GM23248 (cell line): ENCODE results near the gene AFAP1. TPM values are rescaled to one million over a fixed set of nuclear protein-coding genes. Genes with fewer than 3 reads are reported as not detected.

Experiments used
- DNase-seq: peaks from one replicate; pipeline ENCODE4 v3.0.0-alpha.2; 2015
- H2AFZ ChIP-seq: fragments of 200-600 bp; sonication (generic); 2 replicates; pipeline ENCODE4 v1.6.1; 2016; ENCODE audit warnings: antibody characterized with exemption
- H3F3A ChIP-seq: fragments of 200-600 bp; sonication (generic); 2 replicates; pipeline ENCODE4 v1.6.1; 2016; ENCODE audit warnings: mild to moderate bottlenecking, antibody characterized with exemption, mixed run types; ENCODE audit not compliant: insufficient read depth
- H3K27ac ChIP-seq: fragments of 200-600 bp; sonication (generic); 2 replicates; pipeline ENCODE4 v1.5.1; 2016; ENCODE audit warnings: mild to moderate bottlenecking
- H3K27me3 ChIP-seq: fragments of 200-600 bp; sonication (generic); replicated peaks from 2 replicates; pipeline ENCODE4 v1.6.1; 2016; ENCODE audit warnings: mild to moderate bottlenecking; ENCODE audit not compliant: insufficient read depth
- H3K36me3 ChIP-seq: fragments of 200-600 bp; sonication (generic); 2 replicates; pipeline ENCODE4 v1.6.1; 2016; ENCODE audit warnings: low read depth, mild to moderate bottlenecking
- H3K4me1 ChIP-seq: fragments of 200-600 bp; sonication (generic); 2 replicates; pipeline ENCODE4 v1.6.1; 2016; ENCODE audit warnings: mild to moderate bottlenecking; ENCODE audit not compliant: insufficient read depth
- H3K4me2 ChIP-seq: fragments of 200-600 bp; sonication (generic); one replicate; pipeline ENCODE4 v1.6.1; 2016; ENCODE audit warnings: mild to moderate bottlenecking; ENCODE audit not compliant: unreplicated experiment
- H3K4me3 ChIP-seq: fragments of 200-600 bp; sonication (generic); 2 replicates; pipeline ENCODE4 v1.5.1; 2016; ENCODE audit warnings: mild to moderate bottlenecking
- H3K79me2 ChIP-seq: fragments of 200-600 bp; sonication (generic); 2 replicates; pipeline ENCODE4 v1.6.1; 2016; ENCODE audit warnings: mild to moderate bottlenecking; ENCODE audit not compliant: insufficient read depth
- H3K9ac ChIP-seq: fragments of 200-600 bp; sonication (generic); 2 replicates; pipeline ENCODE4 v1.6.1; 2016; ENCODE audit warnings: mild to moderate bottlenecking
- H3K9me2 ChIP-seq: fragments of 200-600 bp; sonication (generic); 2 replicates; pipeline ENCODE4 v1.6.1; 2016; ENCODE audit warnings: mixed run types, mild to moderate bottlenecking, moderate library complexity; ENCODE audit not compliant: insufficient read depth
- H3K9me3 ChIP-seq: fragments of 200-600 bp; sonication (generic); one replicate; pipeline ENCODE4 v1.6.1; 2017; ENCODE audit warnings: low read depth
- H4K20me1 ChIP-seq: fragments of 200-600 bp; sonication (generic); 2 replicates; pipeline ENCODE4 v1.6.0; 2016; ENCODE audit not compliant: insufficient read depth
- EZH2 ChIP-seq: fragments of 200-600 bp; sonication (generic); IDR thresholded peaks from 2 replicates; pipeline ENCODE4 v1.6.1; 2018; ENCODE audit warnings: antibody characterized with exemption, mild to moderate bottlenecking; ENCODE audit not compliant: insufficient read depth, poor library complexity, severe bottlenecking
- EZH2phosphoT487 ChIP-seq: fragments of 200-600 bp; sonication (generic); IDR thresholded peaks from 2 replicates; pipeline ENCODE4 v1.6.1; 2018; ENCODE audit warnings: antibody characterized with exemption, moderate library complexity, mild to moderate bottlenecking, low read depth; ENCODE audit not compliant: insufficient read depth
- WGBS, 2 experiments: methylation state at CpG; one replicate each; pipeline ENCODE4 v1.1.6; 2015 to 2017; ENCODE audit warnings: low lambda C conversion rate in 2 of 2, low coverage in 1 of 2; ENCODE audit errors: missing lambda C conversion rate in 2 of 2; 5-methylcytosine and 5-hydroxymethylcytosine counted together
- in situ Hi-C: fragments of 300-500 bp; cut with MboI; formaldehyde crosslinking; loops from 2 replicates; pipeline ENCODE4 v1.15.0; 2020
- polyA plus RNA-seq: library from polyadenylated mRNA; unstranded; fragments of >200 nt; fragmentation: Nextera tagmentation; extraction: Ambion mirVana; gene quantifications from 2 replicates; pipeline ENCODE4 v1.2.1, GENCODE V29; 2016
- total RNA-seq: library from RNA; depleted of rRNA; stranded (reverse); fragments of >200 nt; shearing (Covaris generic); gene quantifications from 2 replicates; pipeline ENCODE4 v1.2.3, GENCODE V29; 2014

Gene AFAP1
- total and polyA plus RNA-seq, 2 experiments from 2014 or later = 54.4 to 103 TPM

- in situ Hi-C loops = no loop called here
Observed at GRCh38 chr4:7788193-7788592, 151.5 kb downstream of the AFAP1 start.

DNA sequence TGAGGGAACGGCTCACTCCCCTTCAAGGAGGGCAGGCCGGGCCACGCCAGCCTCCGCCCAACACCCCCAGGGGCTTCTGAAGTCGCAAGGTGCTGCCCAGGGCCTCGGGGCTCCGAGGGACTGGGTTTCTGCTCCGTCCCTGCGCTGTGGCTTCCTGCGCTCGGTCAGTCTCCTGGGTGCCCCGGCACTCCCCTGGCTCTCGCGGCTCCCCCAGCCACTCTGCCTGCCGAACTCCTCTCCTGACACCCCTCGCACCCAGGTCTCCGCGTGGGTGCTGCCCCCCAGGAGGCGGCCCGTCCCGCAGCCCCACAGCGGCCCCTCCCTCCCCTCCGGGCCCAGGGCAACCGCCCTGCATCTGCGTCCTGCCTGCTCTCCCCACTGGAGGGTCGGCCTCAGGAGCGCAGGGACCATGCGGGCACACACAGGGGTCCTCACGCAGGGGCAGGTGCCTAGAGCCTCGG lies 151.9 kb downstream of the AFAP1 start:
- DNase-seq = no peak

More at GRCh38 chr4:7788193-7788592, 151.5 kb downstream of the AFAP1 start:
- TF ChIP-seq EZH2 = no peak
- TF ChIP-seq EZH2phosphoT487 = no peak
- no peaks in the 10 kb centered on the region for H3K9me3 ChIP-seq
- peaks cover 72% of the 10 kb centered on the region for H3K36me3 ChIP-seq
- H2AFZ ChIP-seq = no peak overlapping the region
- DNase-seq = no peak
- peaks cover 59% of the 10 kb centered on the region for H3F3A ChIP-seq
- H3K79me2 ChIP-seq = peaks cover 95% of the 10 kb centered on the region
- no peak overlapping the region for H3K27ac ChIP-seq
- H3K4me3 ChIP-seq = no peak overlapping the region
- H4K20me1 ChIP-seq = peaks cover 8% of the 10 kb centered on the region; the same call in 1 of the 2 replicates
- H3K4me1 ChIP-seq = no peaks in the 10 kb centered on the region
- no peak overlapping the region for H3K9ac ChIP-seq
- H3K9me2 ChIP-seq = no peaks in the 10 kb centered on the region
- no peak overlapping the region for H3K4me2 ChIP-seq
- H3K27me3 ChIP-seq = no peaks in the 10 kb centered on the region
- WGBS, 2 experiments = 98 to 99% methylated on average over 17 of the region's 17 CpGs

DNA sequence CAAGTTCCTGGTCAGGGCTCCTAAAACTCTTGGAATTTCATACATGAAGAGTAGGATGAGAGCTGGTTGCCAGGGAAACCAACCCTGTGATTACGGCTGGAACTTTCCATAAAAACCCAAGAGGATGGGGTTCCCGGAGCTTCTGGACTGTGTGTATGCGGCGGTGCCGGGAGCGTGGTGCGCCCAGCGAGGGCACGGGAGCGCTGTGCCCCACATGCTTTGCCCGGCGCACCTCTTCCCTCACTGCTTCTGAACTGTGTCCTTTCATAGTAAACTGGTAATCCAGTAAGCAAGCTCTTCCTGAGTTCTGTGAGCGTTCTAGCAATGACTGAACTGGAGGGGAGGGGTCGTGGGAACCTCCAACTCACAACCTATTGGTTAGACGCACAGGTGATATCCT lies 152.6 kb downstream of the AFAP1 start:
- DNase-seq = no peak
- H3K9me2 ChIP-seq = no peaks in the 10 kb centered on the region
- H4K20me1 ChIP-seq = peaks cover 8% of the 10 kb centered on the region; the same call in 1 of the 2 replicates
- no peaks in the 10 kb centered on the region for H3K9me3 ChIP-seq
- peaks cover 97% of the 10 kb centered on the region for H3K79me2 ChIP-seq
- no peaks in the 10 kb centered on the region for H3K27me3 ChIP-seq
- H3K4me1 ChIP-seq = 0 out of 2 replicates have a peak, but pooled peaks cover 8% of the 10 kb centered on the region
- no peak overlapping the region for H3K4me3 ChIP-seq
- peaks cover 57% of the 10 kb centered on the region for H3F3A ChIP-seq
- 95 to 97% methylated on average over 15 of the region's 15 CpGs for WGBS, 2 experiments
- H3K36me3 ChIP-seq = peaks cover 70% of the 10 kb centered on the region
- no peak overlapping the region for H3K4me2 ChIP-seq
- in situ Hi-C loops = no loop called here
- no peak overlapping the region for H3K9ac ChIP-seq
- H2AFZ ChIP-seq = no peak overlapping the region
- TF ChIP-seq EZH2 (no peak), EZH2phosphoT487 (no peak)
- H3K27ac ChIP-seq = no peak overlapping the region

More for the DNA sequence above, 151.9 kb downstream of the AFAP1 start:
- Histone ChIP-seq H3K4me1 (0 out of 2 replicates have a peak, but pooled peaks cover 3% of the 10 kb centered on the region), H3K9me3 (no peaks in the 10 kb centered on the region), H3K27ac (no peak overlapping the region), H3K9ac (no peak overlapping the region), H3K36me3 (peaks cover 70% of the 10 kb centered on the region), H3K4me2 (no peak overlapping the region), H3K79me2 (peaks cover 95% of the 10 kb centered on the region), H3F3A (peaks cover 57% of the 10 kb centered on the region), H4K20me1 (peaks cover 8% of the 10 kb centered on the region; the same call in 1 of the 2 replicates), H3K9me2 (no peaks in the 10 kb centered on the region), H3K4me3 (no peak overlapping the region), H2AFZ (no peak overlapping the region), H3K27me3 (no peaks in the 10 kb centered on the region)
- TF ChIP-seq EZH2 = no peak
- TF ChIP-seq EZH2phosphoT487 = no peak
- in situ Hi-C loops = no loop called here
- 90 to 91% methylated on average over 17 to 30 of the region's 30 CpGs for WGBS, 2 experiments

- Histone ChIP-seq H3K36me3 (peaks cover 64% of the 10 kb centered on the region), H3K9me3 (no peaks in the 10 kb centered on the region), H3K27ac (no peak overlapping the region), H3K27me3 (no peaks in the 10 kb centered on the region), H3F3A (peaks cover 56% of the 10 kb centered on the region), H3K4me3 (no peak overlapping the region), H4K20me1 (peaks cover 8% of the 10 kb centered on the region; the same call in 1 of the 2 replicates), H3K4me1 (peaks cover 13% of the 10 kb centered on the region), H3K9me2 (no peaks in the 10 kb centered on the region), H3K4me2 (no peak overlapping the region), H2AFZ (no peak overlapping the region), H3K79me2 (peaks cover 98% of the 10 kb centered on the region), H3K9ac (no peak overlapping the region)
- in situ Hi-C loops = no loop called here
- no peak for DNase-seq
- TF ChIP-seq EZH2 (no peak), EZH2phosphoT487 (no peak)
- WGBS, 2 experiments = 87 to 91% methylated on average over 10 of the region's 10 CpGs
Observed at GRCh38 chr4:7786517-7786916, 153.1 kb downstream of the AFAP1 start.
